ENCODE results near the gene PACSIN1.
"Not testable (repeated sequence)": the region's sequence is repeated elsewhere in the genome, so short reads cannot be mapped to it uniquely, and the experiment has no call there.

PACSIN1 gene

DNA sequence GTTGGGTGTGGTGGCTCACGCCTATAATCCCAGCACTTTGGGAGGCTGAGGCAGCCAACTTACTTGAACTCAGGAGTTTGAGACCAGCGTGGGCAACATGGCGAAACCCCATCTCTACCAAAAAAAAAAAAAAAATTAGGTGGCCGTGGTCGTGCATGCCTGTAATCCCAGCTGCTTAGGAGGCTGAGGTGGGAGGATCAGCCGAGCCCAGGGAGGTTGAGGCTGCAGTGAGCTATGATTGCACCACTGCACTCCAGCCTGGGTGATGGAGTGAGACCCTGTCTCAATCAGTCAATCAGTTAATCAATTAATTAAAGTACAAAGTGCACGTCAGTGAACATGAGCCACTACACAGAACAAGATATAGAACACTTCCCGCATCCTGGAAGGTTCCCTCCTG, 21.0 kb downstream of the PACSIN1 start:
- DNase-seq, result not testable (repeated sequence)

DNA sequence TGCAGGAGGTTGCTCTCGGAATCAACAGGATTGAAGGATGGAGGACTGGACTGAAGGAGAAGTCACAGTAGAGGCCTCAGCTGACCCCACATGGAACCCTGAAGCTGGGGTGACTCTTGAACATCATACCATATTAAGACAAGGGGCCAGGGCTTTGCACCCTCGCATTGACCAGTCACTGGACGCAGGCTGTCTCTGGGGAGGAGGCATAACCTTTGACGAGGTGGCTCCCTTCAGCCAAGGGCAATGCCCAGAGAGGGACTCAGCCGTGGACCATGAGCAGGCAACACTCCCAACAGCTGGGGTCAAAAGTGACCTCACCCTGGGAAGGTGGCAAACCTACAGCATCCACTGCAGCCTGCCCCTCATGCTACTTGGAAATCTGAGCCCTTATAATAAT, 21.7 kb downstream of the PACSIN1 start:
- no peak for DNase-seq

DNA sequence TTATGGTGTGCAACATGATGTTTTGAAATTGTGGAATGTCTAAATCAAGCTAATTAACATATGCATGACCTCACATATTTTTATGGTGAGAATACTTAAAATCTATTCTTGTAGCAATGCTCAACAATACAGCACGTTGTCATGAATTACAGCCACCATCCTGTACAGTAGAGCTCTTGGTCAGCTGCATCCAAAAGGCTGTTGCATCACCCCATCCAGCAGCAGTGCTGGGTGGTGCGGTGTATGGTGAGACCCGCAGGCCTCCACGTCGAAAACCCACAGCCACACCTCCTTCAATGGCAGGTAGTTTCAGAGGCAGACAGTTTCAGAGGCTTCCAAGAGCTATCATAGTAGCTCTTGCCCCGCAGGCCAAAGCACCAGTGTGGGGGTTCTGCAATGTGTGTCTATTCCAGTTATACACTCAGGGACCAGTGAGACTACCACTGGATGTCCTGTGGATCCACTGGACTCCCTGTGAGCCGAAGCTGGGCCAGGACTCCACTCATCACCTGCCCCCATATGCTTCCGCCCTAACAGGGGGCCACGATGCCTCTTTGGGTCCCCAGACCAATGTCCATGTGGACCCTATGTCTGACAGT, 23.4 kb downstream of the PACSIN1 start:
- DNase-seq, result no peak

DNA sequence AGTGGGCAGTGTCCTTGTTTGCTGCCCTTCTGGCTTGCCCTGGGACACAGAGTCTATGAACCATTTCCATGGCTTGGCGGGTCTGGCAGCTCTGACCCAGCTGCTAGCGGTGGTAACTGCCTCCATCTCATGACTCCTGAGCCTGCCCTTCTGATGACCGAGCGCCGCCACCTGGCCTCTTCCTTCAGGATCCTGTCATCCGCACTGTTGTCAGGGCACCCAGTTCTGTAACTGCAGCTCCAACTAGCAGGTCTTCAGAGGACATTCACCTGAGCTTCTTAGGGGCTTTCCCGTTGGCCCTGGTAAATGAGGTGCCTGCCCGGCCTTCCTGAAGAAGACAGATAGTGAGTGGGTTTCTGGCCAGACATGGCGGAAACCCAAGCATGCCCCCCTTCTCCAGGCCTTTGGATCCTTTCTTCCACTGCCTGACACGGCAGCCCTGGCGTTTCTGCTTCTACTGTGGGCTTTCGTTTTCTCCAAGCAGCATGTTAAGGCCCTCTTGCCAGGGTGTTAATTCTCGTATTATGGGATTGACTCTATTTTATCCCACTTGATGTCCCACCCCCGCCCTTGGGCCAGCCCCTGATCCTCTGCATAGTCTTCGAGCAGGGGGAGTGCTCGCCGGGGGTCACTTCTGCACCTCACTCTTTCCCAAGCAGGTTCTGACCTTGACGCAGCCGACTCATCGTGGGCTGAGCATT, 24.7 kb downstream of the PACSIN1 start:
- DNase-seq, result no peak

DNA sequence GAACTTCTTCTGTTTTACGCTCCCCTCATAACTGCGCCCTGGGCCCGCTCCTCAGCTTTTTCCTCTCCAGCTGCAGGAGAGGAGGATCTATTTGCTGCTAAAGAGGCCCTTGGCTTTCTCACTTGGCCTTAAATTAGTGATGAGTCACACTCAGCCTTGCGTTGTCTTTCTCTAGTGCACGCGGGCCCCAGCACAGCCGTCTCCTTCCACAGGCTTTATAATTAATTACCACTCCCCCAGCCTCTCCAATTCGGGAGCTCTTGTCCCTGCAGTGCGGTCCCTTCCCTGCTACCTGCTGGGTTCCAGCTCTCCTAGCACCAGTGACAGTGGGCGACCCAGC, 25.2 kb downstream of the PACSIN1 start:
- no peak for DNase-seq

DNA sequence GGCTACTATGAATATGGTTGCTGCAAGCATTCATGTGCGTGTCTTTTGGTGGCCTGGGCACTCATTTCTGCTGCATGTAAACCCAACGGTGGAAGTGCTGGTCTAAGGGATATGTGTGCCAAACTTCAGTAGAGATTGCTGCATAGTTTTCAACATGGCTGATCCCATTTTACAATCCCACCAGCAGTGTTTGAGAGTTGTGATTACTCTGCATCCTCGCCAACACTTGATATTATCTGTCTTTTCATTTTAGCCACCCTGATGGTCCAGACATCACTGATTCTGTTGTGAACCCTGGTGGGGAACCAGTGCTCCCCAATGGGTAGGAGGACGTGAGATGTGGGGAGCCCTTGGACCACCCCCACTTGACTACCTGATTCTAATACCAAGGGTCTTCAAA, 27.5 kb downstream of the PACSIN1 start:
- no peak for DNase-seq

DNA sequence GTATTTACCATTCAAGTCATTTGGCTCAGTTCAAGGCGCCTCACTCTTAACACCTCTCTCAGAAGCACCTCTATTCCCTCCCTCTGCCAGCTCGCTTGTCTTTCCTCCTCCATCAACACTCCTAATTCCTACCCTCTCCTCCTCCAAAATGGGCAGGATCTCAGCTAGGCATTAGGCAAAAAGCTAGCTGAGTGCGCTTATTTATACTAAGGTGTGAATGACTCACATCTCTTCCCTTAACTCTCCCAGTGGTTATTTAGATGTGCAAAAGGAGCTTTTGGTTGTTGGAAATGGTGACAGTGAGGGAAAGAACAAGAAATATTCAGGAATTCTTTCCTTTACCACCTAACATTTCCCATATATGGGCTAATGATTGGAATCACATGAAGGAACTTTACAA, 29.1 kb downstream of the PACSIN1 start:
- DNase-seq, result no peak

DNA sequence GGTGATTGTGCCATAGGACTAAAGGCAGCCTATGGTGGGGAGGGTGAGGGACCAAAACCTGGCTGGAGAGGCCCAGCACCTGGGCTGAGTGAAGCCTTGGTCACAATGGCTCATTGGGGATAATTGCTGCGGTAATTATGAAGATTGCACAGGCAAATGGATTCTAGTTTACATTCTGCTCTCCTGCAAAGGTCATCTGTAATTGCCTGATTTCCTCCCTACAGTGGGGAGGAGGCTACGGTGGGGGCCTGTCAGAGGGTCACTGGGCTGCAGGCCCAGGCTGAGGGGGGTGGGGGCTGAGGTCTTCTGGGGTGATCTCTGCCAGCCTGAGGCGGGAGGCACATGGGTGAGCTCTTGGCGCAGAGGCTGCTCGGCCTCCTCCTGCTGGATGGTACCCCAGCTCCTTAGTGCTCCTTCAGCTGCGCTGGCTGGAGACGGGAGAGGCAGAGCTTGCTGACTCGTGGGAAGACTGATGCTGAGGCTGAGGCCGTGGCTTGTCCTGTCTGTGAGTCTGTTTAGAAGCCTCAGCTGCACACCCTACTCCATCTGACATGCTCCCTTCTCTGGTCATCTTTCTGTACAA, 30.3 kb downstream of the PACSIN1 start:
- DNase-seq, result no peak

DNA sequence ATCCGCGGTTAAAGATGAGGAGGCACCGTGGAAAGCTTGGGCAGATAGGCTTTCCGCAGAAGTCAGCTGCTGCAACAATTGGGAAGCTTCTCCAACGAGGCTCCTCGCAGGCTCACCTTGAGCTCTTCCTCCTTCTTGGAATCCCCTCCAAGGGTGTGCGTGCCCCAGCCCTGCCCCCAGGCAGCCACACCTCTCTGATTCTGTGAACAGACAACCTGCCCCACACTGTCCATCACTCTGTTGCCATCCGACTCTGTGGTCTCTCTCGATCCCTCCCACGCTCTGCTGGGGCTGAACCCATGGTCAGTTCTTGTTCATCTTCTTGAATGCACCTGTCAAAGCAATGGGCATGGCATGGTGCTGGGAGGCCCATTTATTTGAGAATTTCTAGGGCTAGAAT, 31.5 kb downstream of the PACSIN1 start:
- DNase-seq, result no peak

DNA sequence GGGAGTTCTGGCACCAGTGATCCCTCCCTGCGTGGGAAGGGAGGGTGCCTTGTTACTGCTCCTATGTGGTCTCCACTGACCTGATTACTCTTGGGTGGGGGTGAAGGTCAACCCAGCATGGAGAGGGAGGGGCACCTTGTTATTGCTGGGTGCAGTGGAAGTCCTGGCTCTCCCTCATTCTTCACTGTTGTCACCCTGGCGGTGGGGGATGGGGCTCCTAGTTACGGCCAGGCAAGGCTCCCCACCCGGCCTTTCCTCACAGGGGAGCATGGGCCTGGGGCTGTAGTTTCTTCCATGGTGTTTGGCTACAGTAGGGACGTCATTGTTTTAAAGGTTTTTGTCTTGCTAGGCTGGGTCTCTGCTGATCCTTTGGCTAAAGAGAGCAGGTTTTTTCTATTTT, 40.8 kb downstream of the PACSIN1 start:
- no peak for DNase-seq

DNA sequence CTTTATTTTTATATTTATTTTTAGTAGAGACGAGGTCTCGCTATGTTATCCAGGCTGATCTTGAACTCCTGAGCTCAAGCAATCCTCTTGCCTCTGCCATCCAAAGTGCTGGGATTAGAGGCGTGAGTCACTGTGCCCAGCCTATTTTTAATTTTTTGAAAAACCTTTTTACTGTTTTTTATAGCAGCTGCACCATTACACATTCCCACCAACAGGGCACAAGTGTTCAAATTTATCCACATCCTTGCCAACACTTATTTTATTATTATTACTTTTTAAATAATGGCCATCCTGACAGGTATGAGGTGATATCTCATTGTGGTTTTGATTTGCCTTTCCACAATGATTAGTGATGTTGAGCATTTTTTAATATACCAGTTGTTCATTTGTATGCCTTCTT, 42.5 kb downstream of the PACSIN1 start:
- DNase-seq, result no peak

DNA sequence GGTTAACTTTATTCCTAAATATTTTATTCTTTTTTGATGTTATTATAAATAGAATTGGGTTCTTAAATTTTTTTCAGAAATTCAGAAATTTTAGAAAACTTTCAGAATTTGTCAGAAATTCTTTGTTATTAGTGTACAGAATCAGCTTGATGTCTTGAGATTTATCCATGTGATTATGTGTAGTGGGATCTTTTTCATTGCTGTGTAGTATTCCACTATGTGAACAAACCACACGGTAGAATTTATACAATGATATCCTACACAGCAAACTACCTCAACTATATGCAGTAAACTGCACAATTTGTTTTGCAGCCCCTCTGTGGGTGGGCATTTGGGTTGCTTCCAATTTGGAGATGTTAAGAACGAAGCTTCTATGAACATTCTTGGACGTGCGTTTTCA, 43.9 kb downstream of the PACSIN1 start:
- no peak for DNase-seq

DNA sequence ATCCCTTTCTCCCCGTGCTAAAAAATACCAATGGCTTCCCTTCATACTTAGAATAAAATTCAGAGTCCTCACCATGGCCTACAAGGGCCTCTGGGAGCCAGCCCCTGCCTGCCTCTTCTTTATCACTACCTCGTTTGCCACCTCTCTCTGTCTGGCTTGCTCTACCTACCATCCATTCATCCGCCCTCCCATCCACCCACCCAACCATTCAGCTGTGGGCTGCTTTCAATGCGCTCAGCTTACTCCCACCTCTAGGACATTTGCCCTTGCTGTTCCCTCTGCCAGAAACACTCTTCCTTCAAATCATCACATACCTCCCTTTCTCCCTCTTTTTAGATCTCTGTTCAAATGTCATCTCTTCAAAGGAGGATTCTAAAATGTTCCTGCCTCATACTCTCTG, 44.4 kb downstream of the PACSIN1 start:
- no peak for DNase-seq

DNA sequence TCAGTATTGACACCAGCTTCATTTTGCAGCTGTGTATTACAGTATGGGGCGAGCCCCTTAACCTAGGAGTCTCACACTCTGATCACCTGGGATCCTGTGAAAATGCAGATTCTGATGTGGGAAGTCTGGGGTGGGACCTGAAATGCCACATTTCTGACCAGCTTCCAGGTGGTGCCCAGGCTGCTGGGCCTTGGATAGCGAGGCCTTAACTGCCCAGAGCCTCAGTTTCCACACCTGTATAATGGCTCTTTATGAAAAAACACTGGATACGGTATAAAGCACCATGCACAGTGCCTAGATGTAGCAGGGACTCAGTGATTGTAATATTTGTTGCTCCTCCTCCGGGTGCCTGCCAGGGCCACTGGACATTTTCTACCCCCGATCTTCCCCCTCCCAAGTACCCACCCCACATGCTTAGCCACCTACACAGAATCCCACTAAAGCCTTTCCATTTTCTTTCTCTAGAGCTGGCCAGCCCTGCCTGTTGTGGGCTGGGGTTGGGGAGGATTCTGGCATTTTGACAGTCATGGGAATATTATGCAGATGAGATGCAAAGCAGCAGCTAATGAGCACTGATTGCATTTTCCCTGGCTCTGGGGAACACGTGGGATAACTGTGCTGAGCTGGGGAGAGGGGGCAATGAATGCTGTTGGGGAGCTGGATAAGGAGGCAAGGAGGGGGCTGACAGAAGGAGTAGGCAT, 45.5 kb downstream of the PACSIN1 start:
- no peak for DNase-seq

DNA sequence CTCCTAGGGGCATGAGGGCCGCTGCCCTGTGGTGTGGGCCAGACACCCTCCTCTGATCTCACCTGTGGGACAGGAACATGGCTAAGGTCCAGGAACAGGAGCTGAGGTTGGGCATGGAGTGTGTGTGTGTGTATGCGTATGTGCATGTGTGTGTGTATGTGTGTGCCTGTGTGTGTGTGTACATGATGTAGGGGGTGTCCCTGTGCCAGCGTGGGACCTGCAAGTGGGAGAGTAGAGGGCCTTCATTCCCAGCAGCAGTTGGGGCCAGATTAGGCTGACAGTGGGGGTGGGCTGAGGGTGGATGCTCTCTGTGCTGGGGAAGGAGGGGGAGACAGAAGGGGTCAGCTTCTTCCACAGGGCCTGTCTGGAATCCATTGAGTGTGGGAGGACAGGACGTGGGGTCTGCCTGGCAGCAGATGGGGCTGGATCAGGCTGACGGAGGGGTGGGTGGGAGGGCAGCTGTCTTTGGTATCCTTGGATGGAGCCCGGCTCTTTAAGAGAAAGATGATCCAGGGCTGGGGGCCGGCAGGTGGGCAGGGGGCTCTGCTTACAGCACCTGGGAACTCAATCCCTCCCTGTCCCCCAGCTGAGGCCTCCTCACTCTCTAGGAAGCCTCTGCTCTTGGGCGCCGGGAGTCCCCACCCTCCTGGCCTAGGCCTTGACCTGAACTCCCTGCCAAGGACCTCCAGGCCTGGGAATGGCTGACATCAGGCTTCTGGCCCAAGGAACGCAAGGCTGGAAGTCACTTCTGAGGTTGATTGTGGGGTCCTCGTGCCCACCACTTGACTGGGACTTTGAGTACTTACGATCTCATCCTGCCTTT, 46.2 kb downstream of the PACSIN1 start:
- no peak for DNase-seq

DNA sequence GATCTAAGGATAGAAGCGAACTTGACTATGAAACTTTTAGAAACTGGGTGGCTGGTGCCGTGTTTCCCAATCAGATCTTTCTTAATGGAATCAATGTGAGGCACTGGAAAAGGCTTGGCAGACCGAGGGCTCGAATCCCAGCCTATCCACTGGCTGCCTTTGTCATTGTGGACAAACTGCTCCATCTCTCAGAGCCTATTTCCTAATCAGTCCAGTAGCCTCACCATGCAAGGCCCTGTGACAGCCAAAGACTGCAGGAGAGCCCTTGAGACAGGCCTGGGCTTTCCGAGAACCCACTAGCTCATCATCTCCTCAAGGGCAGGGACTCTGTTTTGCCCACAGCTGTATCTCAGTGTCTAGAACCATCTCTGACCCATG, 46.9 kb downstream of the PACSIN1 start:
- no peak for DNase-seq

DNA sequence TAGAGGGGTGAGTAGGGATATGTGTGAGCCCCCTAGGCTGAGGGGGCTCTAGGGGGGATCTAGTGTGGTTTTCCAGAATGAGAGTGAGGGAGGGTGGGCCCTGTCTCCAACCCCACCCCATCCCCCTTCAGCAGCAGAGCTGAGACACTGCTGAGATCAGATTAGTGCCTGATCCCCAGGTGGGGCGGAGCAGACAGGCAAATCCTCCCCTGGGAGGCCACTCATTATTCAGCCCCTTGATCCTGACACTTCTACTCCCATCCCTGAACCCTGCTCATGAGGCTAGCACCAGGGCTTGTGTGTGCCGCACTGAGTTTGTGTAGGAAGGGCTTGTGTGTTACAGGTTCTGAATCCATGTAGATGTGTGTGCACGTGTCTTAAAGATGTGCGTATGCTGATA, 47.8 kb downstream of the PACSIN1 start:
- no peak for DNase-seq

DNA sequence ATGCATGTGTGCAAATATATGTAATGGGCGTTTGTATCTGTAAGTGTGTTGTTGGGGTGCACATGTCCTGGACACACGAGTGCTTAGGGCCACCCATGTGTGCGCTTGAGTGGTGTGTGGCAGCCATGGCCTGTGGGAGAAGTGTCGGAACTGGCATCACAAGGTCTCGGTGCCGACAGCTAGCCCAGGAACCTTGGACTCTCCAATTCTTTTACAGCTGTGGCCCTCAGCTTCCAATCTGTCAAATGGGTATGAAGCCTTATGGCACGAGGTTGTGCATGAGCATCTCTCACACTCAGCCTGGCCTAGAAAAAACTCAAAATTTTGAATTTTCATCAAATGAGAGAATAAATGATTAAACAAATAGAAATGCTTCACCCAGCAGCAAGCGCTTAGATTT, 48.2 kb downstream of the PACSIN1 start:
- DNase-seq, result no peak

DNA sequence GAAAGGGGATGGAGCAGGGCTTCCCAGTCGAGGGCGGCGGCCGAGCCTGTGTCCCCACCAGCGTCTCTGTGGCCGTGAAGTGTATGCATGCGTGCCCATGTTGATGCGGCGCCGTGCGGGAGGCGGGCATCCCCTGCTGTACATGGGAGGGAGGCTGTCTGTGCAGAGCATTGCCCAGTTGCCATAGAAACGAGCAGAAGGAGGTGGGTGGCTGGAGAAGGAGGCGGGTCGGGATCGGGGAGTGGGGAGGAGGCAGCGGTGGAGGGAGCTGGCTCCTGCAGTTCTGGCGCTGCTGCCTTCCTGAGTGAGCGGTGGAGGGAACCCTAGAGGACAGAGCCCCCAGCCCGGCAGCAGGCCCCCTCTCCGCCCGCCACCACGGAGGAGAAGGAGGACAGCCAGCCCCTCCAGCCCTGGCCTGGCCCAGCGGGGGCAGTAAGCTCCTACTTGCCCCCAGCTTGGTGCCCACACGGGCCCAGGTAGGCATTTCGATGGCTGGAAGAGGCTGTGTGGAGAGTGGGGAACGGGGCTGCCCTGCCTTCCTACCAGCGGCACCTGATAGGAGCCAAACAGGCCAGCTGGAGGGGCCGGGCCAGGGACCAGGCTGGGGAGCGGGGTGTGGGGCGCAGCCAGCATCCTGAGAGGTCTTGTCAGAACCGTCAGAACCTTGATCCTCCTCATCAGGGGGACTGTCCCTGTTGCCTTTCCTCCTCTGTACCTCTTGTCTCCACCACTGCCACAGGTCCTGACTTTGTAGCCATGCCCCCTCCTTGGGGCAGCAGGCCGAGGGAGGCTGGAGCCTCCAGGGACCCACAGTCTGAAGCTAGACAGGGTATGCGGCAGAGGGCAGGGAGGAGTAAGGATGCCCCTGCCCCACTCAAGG, 49.0 kb downstream of the PACSIN1 start:
- DNase-seq, result no peak

DNA sequence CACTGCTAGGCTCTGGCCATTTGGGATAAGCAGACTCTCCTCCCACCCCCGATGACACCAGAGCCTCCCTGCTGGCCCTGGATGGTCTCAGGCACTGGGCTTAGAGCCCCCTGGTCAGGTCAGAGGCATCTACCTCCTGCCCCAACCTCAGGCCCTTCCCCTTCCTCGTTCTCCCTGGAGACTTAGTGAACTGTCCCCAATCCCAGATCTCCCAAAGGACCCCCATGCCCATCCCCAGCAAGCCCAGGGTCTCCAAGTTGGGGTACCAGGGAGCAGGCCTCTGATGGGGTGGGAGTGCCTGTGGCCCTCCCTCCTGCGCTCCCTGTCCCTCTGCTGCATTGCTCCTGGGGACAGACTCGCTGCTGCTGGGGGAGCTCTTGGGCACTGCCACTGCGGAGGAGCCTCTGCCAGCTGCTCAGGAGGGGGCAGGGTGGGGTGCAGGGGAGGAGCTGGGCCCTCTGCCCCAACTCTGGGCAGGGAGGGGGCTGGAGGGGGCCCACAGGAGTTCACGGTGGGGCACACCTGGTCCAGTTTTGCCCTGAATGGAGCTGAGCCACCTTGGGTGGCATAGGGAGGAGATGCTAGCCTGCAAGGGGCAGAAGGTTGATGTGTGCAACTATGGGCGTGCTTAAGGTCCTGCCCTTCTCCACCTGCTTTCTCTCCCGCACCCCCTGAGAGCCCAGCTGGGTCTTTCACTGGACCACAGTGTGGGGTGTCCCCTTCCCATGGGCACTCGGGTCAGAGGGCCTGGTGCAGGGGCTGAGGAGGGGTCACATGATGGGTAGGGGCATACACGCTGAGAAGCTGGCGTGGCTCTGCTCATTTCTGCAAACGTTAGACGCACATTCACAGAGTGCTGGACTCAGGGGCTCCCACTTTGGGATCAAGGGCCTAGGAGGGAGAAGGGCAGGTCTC, 49.9 kb downstream of the PACSIN1 start:
- DNase-seq, result no peak

Measured in activated gamma-delta T cell treated with Interleukin-2 at 50 U/mL for 16 hours (primary cell).